ENCODE measurements around the gene GRM8.

- no peak for TF ChIP-seq CTCF (IDR thresholded peaks at IDR 0.05)
- TF ChIP-seq EP300 (IDR thresholded peaks at IDR 0.05), result no peak
- no peak for TF ChIP-seq POLR2AphosphoS5 (IDR thresholded peaks at IDR 0.05)
- TF ChIP-seq POLR2A (IDR thresholded peaks at IDR 0.05), result no peak
Observed at GRCh38 chr7:127150543-127150942, 102.2 kb downstream of the GRM8 start.

Measured in upper lobe of left lung (tissue), 4 donors.